A549 (cell line): ENCODE data around the gene RAD51B. TPM values are rescaled to one million over a fixed set of nuclear protein-coding genes. Genes with fewer than 3 reads are reported as not detected.

Source experiments
- ATAC-seq, 2 experiments: fragments of 200-7000 bp in 1 of 2; fragments of >200 bp in 1 of 2; cut with Nextera tagmentation in 1 of 2; cut with Tn5 transposase in 1 of 2; 3 replicates each; pipeline versions ENCODE4 v1.8.0 to v1.9.1; 2018 to 2020; ENCODE audit warnings: mild to moderate bottlenecking in 1 of 2, moderate library complexity in 1 of 2
- CTCF ChIA-PET: fragments of 300-600 bp; sonication (Branson Sonifier 250); formaldehyde crosslinking; extraction: SDS; loops from one replicate; lab custom pipeline; 2021; ENCODE audit warnings: antibody characterized with exemption, inconsistent platforms; lab: Yijun Ruan, JAX
- POLR2A ChIA-PET: fragments of 350-600 bp; formaldehyde crosslinking; extraction: SDS; loops from one replicate; lab custom pipeline; 2021; ENCODE audit warnings: antibody characterized with exemption, inconsistent platforms; lab: Yijun Ruan, JAX
- DNase-seq, 2 experiments: peaks; one replicate each; pipeline versions ENCODE4 v3.0.0 to v3.0.0-alpha.2; 2011 to 2016; ENCODE audit warnings: low read depth in 1 of 2, low spot score in 1 of 2
- FAIRE-seq: peaks from 2 replicates; lab custom pipeline; 2011; peaks lifted over from hg19 to GRCh38; lab: Jason Lieb, UNC
- H3K27ac ChIP-seq, 2 experiments: fragments of >200 bp; sonication (Bioruptor Twin); formaldehyde crosslinking; 3 replicates each; pipeline ENCODE4 v1.5.1; 2016 to 2017
- H3K4me1 ChIP-seq: fragments of >200 bp; sonication (Bioruptor Twin); formaldehyde crosslinking; 3 replicates; pipeline ENCODE4 v1.6.1; 2016
- H3K4me2 ChIP-seq: fragments of >200 bp; sonication (Bioruptor Twin); formaldehyde crosslinking; 3 replicates; pipeline ENCODE4 v1.6.1; 2016
- H3K4me3 ChIP-seq: fragments of >200 bp; sonication (Bioruptor Twin); formaldehyde crosslinking; 3 replicates; pipeline ENCODE4 v1.5.1; 2016
- H3K9me3 ChIP-seq: fragments of >200 bp; sonication (Bioruptor Twin); formaldehyde crosslinking; 3 replicates; pipeline ENCODE4 v1.6.1; 2016
- CEBPB ChIP-seq, 2 experiments: fragments of >200 bp in 1 of 2; sonication (Bioruptor Twin) in 1 of 2; formaldehyde crosslinking in 1 of 2; IDR thresholded peaks; 2 replicates each; pipeline ENCODE4 v1.6.1; 2012 to 2016
- CHD2 ChIP-seq: fragments of 150-350 bp; IDR thresholded peaks from 2 replicates; pipeline ENCODE4 v1.6.1; 2014; ENCODE audit warnings: low read length; ENCODE audit not compliant: partially characterized antibody
- CHD4 ChIP-seq: fragments of 200-600 bp; sonication (generic); IDR thresholded peaks from 2 replicates; pipeline ENCODE4 v1.6.1; 2016; ENCODE audit warnings: antibody characterized with exemption, mild to moderate bottlenecking, borderline replicate concordance
- EHMT2 ChIP-seq: fragments of 200-600 bp; sonication (generic); IDR thresholded peaks from 2 replicates; pipeline ENCODE4 v1.6.1; 2016; ENCODE audit warnings: antibody characterized with exemption, low read depth, mild to moderate bottlenecking, moderate library complexity
- EP300 ChIP-seq, 2 experiments: fragments of >200 bp; sonication (Bioruptor Twin); formaldehyde crosslinking; IDR thresholded peaks; 2 replicates in 1 of 2; 3 replicates in 1 of 2; pipeline ENCODE4 v1.6.1; 2016 to 2017
- ESRRA ChIP-seq: fragments of 150-350 bp; IDR thresholded peaks from 2 replicates; pipeline ENCODE4 v1.6.1; 2014; ENCODE audit warnings: mild to moderate bottlenecking, low read length, borderline replicate concordance
- FOSL2 ChIP-seq, 2 experiments: fragments of 450-650 bp in 1 of 2; fragments of >200 bp in 1 of 2; sonication (Bioruptor Twin) in 1 of 2; formaldehyde crosslinking; IDR thresholded peaks; 2 replicates each; pipeline versions ENCODE4 v1.5.0 to v1.6.1; 2016 to 2020; ENCODE audit warnings: mild to moderate bottlenecking in 1 of 2, moderate library complexity in 1 of 2
- GATA3 ChIP-seq: IDR thresholded peaks from 2 replicates; pipeline ENCODE4 v1.6.1; 2012; ENCODE audit warnings: borderline replicate concordance
- JUN ChIP-seq, 2 experiments: fragments of >200 bp; sonication (Bioruptor Twin); formaldehyde crosslinking; IDR thresholded peaks; 2 replicates in 1 of 2; 3 replicates in 1 of 2; pipeline ENCODE4 v1.6.1; 2016 to 2017
- JUNB ChIP-seq: fragments of >200 bp; sonication (Bioruptor Twin); formaldehyde crosslinking; IDR thresholded peaks from 2 replicates; pipeline ENCODE4 v1.6.1; 2016
- KDM1A ChIP-seq: fragments of 200-600 bp; sonication (generic); IDR thresholded peaks from 2 replicates; pipeline ENCODE4 v1.6.1; 2016; ENCODE audit warnings: low read depth, mild to moderate bottlenecking
- KDM5A ChIP-seq: fragments of 200-600 bp; sonication (generic); IDR thresholded peaks from 2 replicates; pipeline ENCODE4 v1.6.1; 2016; ENCODE audit warnings: antibody characterized with exemption, mild to moderate bottlenecking
- MAFK ChIP-seq: fragments of 450-650 bp; IDR thresholded peaks from 2 replicates; pipeline ENCODE4 v1.6.1; 2014; ENCODE audit not compliant: partially characterized antibody
- MAZ ChIP-seq: fragments of 150-350 bp; IDR thresholded peaks from 2 replicates; pipeline ENCODE4 v1.6.1; 2014; ENCODE audit warnings: antibody characterized with exemption, low read depth, low read length, borderline replicate concordance
- RAD21 ChIP-seq, 2 experiments: fragments of >200 bp in 1 of 2; sonication (Bioruptor Twin) in 1 of 2; formaldehyde crosslinking in 1 of 2; IDR thresholded peaks in 1 of 2; conservative IDR thresholded peaks in 1 of 2; 2 replicates in 1 of 2; 3 replicates in 1 of 2; pipeline ENCODE4 v1.6.1; 2012 to 2018; ENCODE audit warnings: inconsistent platforms in 1 of 2
- RFX5 ChIP-seq: fragments of 450-650 bp; IDR thresholded peaks from 2 replicates; pipeline ENCODE4 v1.7.1; 2014; ENCODE audit warnings: antibody characterized with exemption, mild to moderate bottlenecking, moderate library complexity
- SMC3 ChIP-seq: fragments of >200 bp; sonication (Bioruptor Twin); formaldehyde crosslinking; IDR thresholded peaks from 3 replicates; pipeline ENCODE4 v1.6.1; 2018; ENCODE audit warnings: inconsistent platforms
- SREBF2 ChIP-seq: fragments of 450-650 bp; IDR thresholded peaks from 2 replicates; pipeline ENCODE4 v1.6.1; 2014; ENCODE audit warnings: mild to moderate bottlenecking, moderate library complexity
- ZC3H11A ChIP-seq: fragments of 450-650 bp; IDR thresholded peaks from 2 replicates; pipeline ENCODE4 v1.6.1; 2014; ENCODE audit warnings: antibody characterized with exemption, mild to moderate bottlenecking
- ZFP36 ChIP-seq: fragments of 450-650 bp; IDR thresholded peaks from 2 replicates; pipeline ENCODE4 v1.6.1; 2014; ENCODE audit warnings: borderline replicate concordance; ENCODE audit not compliant: partially characterized antibody
- WGBS: methylation state at CpG from one replicate; pipeline ENCODE4 v1.1.6; 2017; ENCODE audit errors: missing lambda C conversion rate; 5-methylcytosine and 5-hydroxymethylcytosine counted together
- polyA plus RNA-seq, 4 experiments: library from polyadenylated mRNA; depleted of rRNA in 3 of 4; stranded (reverse); fragments of >200 nt; fragmentation: RNase III in 1 of 4; extraction: RNeasy Plus Mini Kit Qiagen cat#74134 plus additional on column Dnase treatment in 1 of 4; gene quantifications; 2 replicates in 3 of 4; 3 replicates in 1 of 4; pipeline ENCODE4 v1.2.3, GENCODE V29; 2011 to 2017
- TF ChIP-seq, protein P1 (sequence below): IDR thresholded peaks from 2 replicates; pipeline ENCODE4 v1.6.1; 2012
- TF ChIP-seq, protein P2 (sequence below): fragments of 150-350 bp; IDR thresholded peaks from 2 replicates; pipeline ENCODE4 v1.6.1; 2014; ENCODE audit warnings: low read depth, mild to moderate bottlenecking, low read length

The RAD51B gene
- polyA plus RNA-seq, 2 of the 4 experiments (the other 2 are of a cell fraction), result 7.2 to 10.8 TPM

DNA sequence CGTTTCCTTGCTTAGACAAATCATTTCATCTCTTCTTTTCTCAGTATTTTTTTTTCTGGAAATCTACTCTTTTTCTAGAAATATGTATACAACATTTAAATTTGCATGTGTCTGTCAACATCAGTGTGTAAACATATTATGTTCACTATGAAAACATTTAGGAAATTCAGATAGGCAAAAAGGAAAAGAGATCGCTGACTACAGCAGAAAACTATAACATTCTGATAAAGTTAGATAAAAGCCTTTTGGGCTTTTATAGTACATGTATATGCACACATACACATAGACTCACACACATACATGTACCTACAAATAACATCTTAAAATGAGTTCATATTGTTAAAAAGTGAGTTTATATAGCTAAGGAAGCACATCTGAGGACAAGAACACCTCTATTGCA, 142.1 kb downstream of the RAD51B start:
- Histone ChIP-seq H3K27ac (peak overlapping the region in 1 of 2 experiments; percentile 11; a peak in 1 of 6 replicates), H3K4me1 (peaks cover 29% of the 10 kb centered on the region), H3K9me3 (no peaks in the 10 kb centered on the region), H3K4me2 (no peak overlapping the region), H3K4me3 (no peak overlapping the region)
- WGBS, result 99% methylated on average over 2 of the region's 2 CpGs
- POLR2A ChIA-PET, result no interaction called here
- FAIRE-seq (peak; percentile 49), DNase-seq (no peak), ATAC-seq (no peak)
- TF ChIP-seq SMC3 (no peak), MAFK (peak; percentile 60)
- CTCF ChIA-PET, result no interaction called here

DNA sequence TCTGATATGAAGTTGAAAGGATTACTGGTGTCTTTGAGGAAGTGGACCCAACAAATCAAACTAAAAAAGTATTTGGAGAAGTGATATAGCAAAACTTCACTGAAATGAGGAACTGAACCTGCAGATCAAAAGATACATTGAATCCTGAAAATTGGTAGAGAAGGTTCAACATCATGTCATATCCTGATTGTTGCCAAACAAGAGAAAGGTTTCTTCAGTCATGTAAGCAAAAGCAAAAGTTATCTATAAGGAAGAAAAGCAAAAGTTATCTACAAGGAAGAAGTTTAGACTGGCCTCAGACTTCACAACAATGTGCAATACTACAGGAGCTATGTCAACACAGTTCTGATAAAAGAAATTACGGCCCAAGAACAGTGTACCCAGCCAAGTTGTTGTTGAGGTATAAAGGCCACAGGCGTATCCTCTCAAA, 142.7 kb downstream of the RAD51B start:
- peak overlapping the region; percentile 9 to 11; a peak in 1 of 6 replicates for H3K27ac ChIP-seq
- ChIA-PET POLR2A (no interaction called here), CTCF (no interaction called here)
- no peak for TF ChIP-seq RFX5
- no peak for TF ChIP-seq JUN (IDR thresholded peaks at IDR 0.05)
- TF ChIP-seq ZFP36, result no peak
- no peak for TF ChIP-seq GATA3
- TF ChIP-seq SMC3, result no peak
- no peak for TF ChIP-seq MAZ
- H3K4me2 ChIP-seq, result 0 out of 3 replicates have a peak overlapping the region, but pooled peaks have one; percentile 3
- FAIRE-seq (peak; percentile 59), ATAC-seq (no peak), DNase-seq (no peak)
- 66% methylated on average over 2 of the region's 2 CpGs for WGBS
- peaks cover 29% of the 10 kb centered on the region for H3K4me1 ChIP-seq
- no peaks in the 10 kb centered on the region for H3K9me3 ChIP-seq
- H3K4me3 ChIP-seq, result no peak overlapping the region

DNA sequence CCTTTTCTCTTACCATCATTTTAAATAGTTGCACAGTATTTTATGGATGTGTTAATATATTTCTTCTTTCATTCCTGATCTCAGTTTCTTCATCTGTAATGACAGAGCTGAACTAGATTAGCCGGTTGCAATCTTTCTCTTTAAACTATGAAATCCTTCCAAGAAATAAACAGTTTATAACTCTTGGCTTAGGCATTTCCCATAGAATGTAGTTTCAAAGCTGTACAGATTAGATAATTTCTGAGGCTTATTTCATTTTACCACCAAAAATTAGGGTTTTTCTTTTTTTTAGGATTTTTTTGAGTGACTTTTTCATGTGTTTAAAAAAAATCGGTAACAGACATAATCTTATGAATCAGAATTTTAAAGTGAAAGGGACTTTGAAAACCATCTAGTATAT, 144.0 kb downstream of the RAD51B start:
- TF ChIP-seq GATA3 (no peak), EP300 (IDR thresholded peaks at IDR 0.05) (no peak), RAD21 (conservative IDR thresholded peaks at IDR 0.05 in 1 of 2, IDR thresholded peaks at IDR 0.05 in 1 of 2) (no peak)
- TF ChIP-seq, protein P1, sequence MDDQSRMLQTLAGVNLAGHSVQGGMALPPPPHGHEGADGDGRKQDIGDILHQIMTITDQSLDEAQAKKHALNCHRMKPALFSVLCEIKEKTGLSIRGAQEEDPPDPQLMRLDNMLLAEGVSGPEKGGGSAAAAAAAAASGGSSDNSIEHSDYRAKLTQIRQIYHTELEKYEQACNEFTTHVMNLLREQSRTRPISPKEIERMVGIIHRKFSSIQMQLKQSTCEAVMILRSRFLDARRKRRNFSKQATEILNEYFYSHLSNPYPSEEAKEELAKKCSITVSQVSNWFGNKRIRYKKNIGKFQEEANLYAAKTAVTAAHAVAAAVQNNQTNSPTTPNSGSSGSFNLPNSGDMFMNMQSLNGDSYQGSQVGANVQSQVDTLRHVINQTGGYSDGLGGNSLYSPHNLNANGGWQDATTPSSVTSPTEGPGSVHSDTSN, result no peak
- FAIRE-seq (no peak), ATAC-seq (no peak), DNase-seq (no peak)
- Histone ChIP-seq H3K9me3 (no peaks in the 10 kb centered on the region), H3K27ac (peak overlapping the region in 1 of 2 experiments; percentile 65; a peak in 2 of 6 replicates), H3K4me2 (peak overlapping the region; percentile 60; the same call in 2 of the 3 replicates), H3K4me1 (peaks cover 29% of the 10 kb centered on the region), H3K4me3 (no peak overlapping the region)
- ChIA-PET CTCF (no interaction called here), POLR2A (no interaction called here)
- 70% methylated on average over 2 of the region's 2 CpGs for WGBS

DNA sequence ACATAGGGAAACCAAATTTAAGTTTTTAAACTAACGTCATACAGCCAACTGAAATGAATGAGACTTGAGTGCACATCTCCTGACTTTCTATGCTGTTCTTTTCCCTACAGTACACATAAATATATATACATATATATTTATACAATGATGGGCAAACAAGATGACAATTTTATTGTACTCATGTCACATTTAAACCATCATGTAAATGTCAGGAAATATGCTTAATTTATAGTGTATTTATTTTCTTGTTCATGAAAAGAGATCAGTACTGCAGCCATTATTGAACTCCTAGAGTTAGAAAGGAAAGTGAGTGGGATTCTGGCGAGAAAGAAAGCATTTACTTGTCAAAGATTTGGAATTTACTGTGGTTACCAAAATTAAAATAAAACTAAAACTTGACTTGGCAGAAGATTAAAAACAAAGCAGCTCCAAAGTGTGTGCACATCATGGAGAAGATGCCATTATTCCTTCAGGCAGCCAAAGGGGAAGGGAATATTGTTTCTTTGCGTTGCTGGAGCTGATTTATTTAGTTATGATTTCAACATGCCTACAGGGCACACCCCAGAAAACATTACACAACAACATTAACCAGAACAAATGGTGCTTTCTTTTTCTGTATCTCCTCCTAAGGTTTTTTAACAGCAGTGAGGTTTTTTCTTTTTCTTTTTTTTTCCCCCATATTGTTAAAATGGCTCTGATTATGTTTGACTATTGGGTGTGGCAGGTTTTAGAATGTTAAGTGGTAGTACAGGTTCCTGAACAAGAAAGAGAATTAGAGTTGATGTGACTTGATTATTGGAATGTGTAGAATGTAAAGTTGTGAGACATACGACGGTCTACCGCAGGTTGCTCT, 144.6 kb downstream of the RAD51B start:
- H3K9me3 ChIP-seq, result no peaks in the 10 kb centered on the region
- TF ChIP-seq CHD2 (no peak), CEBPB (IDR thresholded peaks at IDR 0.05) (peak; percentile 78 to 79; a peak in 3 of 4 replicates)
- peaks cover 29% of the 10 kb centered on the region for H3K4me1 ChIP-seq
- POLR2A ChIA-PET, result interaction anchor here (1.3 kb wide), 1 partner anchor 829 kb away, joined by 3 read pairs; the partner anchor contains the start of gene ZFP36L1
- H3K27ac ChIP-seq, result peak overlapping the region; percentile 65 to 67
- WGBS, result 67% methylated on average over 6 of the region's 6 CpGs
- H3K4me3 ChIP-seq, result no peak overlapping the region
- CTCF ChIA-PET, result no interaction called here
- DNase-seq, result peak in 1 of 2 experiments; percentile 40
- ATAC-seq, result no peak
- FAIRE-seq, result peak; percentile 32
- peak overlapping the region; percentile 60 for H3K4me2 ChIP-seq

DNA sequence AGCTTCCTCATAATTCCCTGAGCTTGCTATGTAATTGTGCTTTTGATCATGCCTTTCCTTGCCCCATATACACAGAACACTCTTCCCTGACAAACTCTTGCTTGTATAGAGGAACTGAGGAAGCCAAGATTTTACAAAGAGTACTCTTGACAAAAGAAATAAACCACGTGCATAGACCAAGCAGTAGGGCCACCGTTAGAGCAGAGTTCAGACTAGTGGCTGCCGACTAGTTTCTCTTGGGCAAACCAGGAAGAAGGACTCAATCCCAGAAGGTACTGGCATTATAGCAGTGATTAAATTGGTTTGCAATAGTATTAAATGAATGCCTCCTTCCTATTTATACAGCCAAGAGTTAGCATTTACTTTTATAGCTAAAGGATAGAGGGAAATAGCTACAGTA, 146.1 kb downstream of the RAD51B start:
- ChIA-PET POLR2A (no interaction called here), CTCF (interaction anchor here (1.0 kb wide), 1 partner anchor 860 kb away, joined by 3 read pairs; no protein-coding TSS in a partner anchor)
- Histone ChIP-seq H3K4me2 (no peak overlapping the region), H3K4me1 (peaks cover 36% of the 10 kb centered on the region), H3K27ac (peak overlapping the region; percentile 65 to 67; a peak in 3 of 6 replicates), H3K9me3 (no peaks in the 10 kb centered on the region), H3K4me3 (no peak overlapping the region)
- ATAC-seq (no peak), FAIRE-seq (no peak), DNase-seq (no peak)
- WGBS, result 86% methylated on average over 3 of the region's 3 CpGs
- TF ChIP-seq ESRRA, result no peak
- TF ChIP-seq EHMT2, result no peak
- TF ChIP-seq, protein P1, result no peak
- no peak for TF ChIP-seq KDM5A
- TF ChIP-seq, protein P2, sequence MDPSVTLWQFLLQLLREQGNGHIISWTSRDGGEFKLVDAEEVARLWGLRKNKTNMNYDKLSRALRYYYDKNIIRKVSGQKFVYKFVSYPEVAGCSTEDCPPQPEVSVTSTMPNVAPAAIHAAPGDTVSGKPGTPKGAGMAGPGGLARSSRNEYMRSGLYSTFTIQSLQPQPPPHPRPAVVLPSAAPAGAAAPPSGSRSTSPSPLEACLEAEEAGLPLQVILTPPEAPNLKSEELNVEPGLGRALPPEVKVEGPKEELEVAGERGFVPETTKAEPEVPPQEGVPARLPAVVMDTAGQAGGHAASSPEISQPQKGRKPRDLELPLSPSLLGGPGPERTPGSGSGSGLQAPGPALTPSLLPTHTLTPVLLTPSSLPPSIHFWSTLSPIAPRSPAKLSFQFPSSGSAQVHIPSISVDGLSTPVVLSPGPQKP, result no peak
- no peak for TF ChIP-seq FOSL2 (IDR thresholded peaks at IDR 0.05)
- no peak for TF ChIP-seq FOSL2 (CRISPR knock-in tag; IDR thresholded peaks at IDR 0.05)
- no peak for TF ChIP-seq SREBF2
- no peak for TF ChIP-seq KDM1A
- TF ChIP-seq CHD2, result no peak
- no peak for TF ChIP-seq JUNB
- no peak for TF ChIP-seq EP300 (IDR thresholded peaks at IDR 0.05)
- no peak for TF ChIP-seq CHD4
- TF ChIP-seq ZFP36, result no peak
- TF ChIP-seq ZC3H11A, result no peak
